NB4 (cell line): ENCODE results near the gene RPL29.
A peak's percentile ranks its signal among the peaks of the same experiment; 100 is the strongest.

Source experiments
- DNase-seq: peaks from one replicate; pipeline ENCODE4 v3.0.0; 2010; ENCODE audit warnings: low read depth
- H3K4me3 ChIP-seq: one replicate; pipeline ENCODE4 v1.5.1; 2011; ENCODE audit warnings: mild to moderate bottlenecking, low read depth, low read length, moderate library complexity
- MYC ChIP-seq: IDR thresholded peaks from 2 replicates; pipeline ENCODE4 v1.6.1; 2011; ENCODE audit warnings: low read depth, low read length
- POLR2A ChIP-seq: IDR thresholded peaks from 2 replicates; pipeline ENCODE4 v1.6.1; 2011; ENCODE audit warnings: mild to moderate bottlenecking; ENCODE audit not compliant: insufficient read length; ENCODE audit errors: extremely low read depth
- TF ChIP-seq, protein P1 (sequence below): IDR thresholded peaks from 2 replicates; pipeline ENCODE4 v1.6.1; 2011; ENCODE audit warnings: low read depth, low read length
- TF ChIP-seq, protein P2 (sequence below): IDR thresholded peaks from one replicate; pipeline ENCODE4 v1.5.1; 2012; ENCODE audit warnings: low read depth, low read length

The RPL29 gene

DNA sequence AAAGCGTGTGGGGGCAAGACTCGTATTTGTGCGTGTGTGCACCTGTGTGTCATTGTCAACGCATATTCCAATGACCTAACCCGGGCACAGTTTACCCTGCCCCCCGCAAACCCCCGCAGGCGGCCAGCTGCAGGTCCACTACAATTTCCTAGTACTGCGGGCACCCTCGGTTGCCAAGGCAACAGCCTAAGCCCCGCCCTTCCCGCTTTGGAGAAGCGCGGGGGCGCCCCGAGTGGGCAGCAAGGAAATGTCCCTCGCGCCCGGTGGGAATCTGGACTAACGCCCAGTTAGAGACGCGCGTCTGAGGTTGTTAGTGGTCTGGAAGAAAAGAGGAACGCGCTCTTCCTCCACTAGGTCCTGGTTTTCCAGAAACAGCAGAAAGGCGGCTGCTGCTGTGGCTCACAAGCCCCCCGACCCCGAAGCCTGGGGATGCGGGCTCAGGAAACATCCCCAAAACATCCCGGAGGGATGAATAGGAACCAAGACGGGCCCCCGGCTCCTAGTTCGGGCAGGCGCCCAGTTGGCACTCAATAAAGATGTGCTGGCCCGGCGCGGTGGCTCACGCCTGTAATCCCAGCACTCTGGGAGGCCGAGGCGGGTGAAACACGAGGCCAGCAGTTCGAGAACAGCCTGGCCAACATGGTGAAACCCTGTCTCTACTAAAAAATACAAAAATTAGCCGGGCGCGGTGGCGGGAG, 19.7 kb downstream of the RPL29 start:
- H3K4me3 ChIP-seq = peak overlapping the region; percentile 84
- TF ChIP-seq, protein P1, sequence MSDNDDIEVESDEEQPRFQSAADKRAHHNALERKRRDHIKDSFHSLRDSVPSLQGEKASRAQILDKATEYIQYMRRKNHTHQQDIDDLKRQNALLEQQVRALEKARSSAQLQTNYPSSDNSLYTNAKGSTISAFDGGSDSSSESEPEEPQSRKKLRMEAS = no peak
- TF ChIP-seq, protein P2, sequence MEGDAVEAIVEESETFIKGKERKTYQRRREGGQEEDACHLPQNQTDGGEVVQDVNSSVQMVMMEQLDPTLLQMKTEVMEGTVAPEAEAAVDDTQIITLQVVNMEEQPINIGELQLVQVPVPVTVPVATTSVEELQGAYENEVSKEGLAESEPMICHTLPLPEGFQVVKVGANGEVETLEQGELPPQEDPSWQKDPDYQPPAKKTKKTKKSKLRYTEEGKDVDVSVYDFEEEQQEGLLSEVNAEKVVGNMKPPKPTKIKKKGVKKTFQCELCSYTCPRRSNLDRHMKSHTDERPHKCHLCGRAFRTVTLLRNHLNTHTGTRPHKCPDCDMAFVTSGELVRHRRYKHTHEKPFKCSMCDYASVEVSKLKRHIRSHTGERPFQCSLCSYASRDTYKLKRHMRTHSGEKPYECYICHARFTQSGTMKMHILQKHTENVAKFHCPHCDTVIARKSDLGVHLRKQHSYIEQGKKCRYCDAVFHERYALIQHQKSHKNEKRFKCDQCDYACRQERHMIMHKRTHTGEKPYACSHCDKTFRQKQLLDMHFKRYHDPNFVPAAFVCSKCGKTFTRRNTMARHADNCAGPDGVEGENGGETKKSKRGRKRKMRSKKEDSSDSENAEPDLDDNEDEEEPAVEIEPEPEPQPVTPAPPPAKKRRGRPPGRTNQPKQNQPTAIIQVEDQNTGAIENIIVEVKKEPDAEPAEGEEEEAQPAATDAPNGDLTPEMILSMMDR = peak; percentile 14
- DNase-seq = peak; percentile 50

DNA sequence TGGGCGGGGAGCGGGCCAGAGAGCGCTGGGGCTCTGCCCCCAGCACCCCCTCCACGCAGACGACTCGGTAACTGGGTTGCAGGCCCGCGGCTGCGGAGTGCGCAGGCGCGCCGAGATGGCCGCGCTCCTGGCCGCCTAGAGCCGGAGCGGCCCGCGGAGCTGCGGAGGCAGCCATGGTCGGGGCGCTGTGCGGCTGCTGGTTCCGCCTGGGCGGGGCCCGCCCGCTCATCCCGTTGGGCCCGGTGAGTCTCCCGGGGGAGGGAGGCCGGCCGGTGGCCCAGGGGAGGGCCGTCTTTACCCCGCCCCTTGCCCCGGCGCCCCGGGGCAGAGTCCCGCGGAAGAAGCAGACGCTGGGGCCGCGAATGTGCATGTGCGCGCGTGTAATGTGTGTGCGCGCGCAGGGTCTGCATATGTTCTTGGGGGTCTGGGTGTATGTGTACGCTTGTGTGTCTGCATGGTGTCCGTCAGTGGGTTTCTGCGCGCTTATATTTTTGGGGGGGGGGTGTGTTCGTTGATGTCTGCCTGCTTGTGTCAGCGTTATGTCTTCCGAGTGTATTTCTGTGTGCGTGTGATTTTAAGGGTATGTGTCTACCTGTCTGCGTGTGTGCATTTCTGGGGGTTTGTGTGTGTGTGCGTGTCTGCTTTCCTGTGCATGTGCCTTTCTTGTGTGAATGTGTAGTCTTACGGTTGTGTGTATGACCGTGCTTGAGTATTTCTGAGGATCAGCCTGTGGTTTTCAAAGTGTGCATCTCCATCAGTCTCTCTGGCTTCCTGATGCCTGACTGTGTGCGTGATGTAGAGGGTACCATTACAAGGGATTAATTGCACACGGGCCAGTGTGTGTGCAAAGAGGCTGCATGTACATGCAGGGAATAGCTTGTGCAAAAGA, 20.5 kb downstream of the RPL29 start, which contains the start of gene ABHD14A:
TSS of gene ABHD14A (plus strand) at position 102 of the 889 bp plus-strand sequence. CDS start at position 174, 72 bp downstream.
- H3K4me3 ChIP-seq = peak within 1 kb of the TSS; percentile 84
- TF ChIP-seq POLR2A (peak; percentile 74), MYC (peak; percentile 21)
- TF ChIP-seq, protein P2 = no peak
- TF ChIP-seq, protein P1 = no peak
- peak; percentile 78 for DNase-seq

DNA sequence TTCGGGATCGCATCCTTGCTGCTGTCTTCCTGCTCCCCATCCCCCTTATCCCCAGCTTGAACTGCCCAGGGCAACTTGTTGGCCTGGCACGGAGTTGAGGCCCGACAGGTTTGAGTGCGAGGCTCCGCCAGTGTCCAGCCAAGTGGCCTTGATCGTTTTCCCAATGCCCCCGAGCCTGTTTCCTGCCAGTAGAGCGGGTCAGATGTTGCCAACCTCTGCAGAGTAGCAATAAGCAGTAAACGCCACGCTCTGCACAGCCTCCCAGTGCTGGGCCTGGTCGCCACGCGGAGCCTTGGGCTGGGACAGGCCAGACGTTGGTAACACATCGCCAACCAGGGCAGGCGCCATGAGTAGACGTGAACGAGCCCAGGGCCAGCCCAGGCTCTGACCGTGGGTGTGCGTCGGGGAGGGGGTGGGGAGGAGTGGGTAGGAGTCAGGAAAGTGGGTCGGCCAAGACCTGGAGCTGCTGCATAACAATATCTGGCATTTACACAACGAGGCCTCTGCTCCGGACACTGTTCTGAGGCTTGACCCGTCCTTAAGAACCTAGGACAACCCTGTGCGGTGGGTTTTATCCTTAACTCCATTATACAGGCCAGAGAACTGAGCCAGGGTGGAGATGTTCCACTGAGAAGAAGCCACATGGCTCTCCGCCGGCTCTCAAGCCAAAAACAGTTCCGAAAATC, 21.3 kb downstream of the RPL29 start:
- TF ChIP-seq, protein P1 = no peak
- TF ChIP-seq MYC (no peak), POLR2A (no peak)
- TF ChIP-seq, protein P2 = no peak
- DNase-seq = no peak

DNA sequence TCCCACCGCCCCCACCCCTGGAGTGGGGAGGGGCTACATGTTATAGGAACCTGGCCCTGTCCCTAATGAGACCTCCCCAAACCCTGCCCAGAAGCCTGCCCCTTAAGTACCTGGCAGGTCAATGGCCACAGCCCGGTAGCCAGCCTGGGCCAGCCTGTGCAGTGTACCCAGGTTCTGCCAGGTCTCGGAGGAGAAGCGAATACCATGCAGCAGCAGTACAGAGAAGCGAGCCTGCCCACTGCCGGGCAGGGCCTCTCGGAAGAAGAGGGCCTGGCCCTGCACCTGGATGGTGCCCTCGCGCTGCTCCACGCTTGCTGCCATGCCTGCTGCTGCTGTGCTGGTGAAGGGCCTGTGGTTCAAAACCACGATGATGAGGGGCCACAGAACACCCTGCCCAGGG, 24.3 kb downstream of the RPL29 start:
- TF ChIP-seq POLR2A (no peak), MYC (no peak)
- TF ChIP-seq, protein P2 = no peak
- TF ChIP-seq, protein P1 = no peak
- no peak for DNase-seq
- H3K4me3 ChIP-seq = no peak overlapping the region

More for the DNA sequence above, 21.3 kb downstream of the RPL29 start:
- H3K4me3 ChIP-seq = peak overlapping the region; percentile 84

DNA sequence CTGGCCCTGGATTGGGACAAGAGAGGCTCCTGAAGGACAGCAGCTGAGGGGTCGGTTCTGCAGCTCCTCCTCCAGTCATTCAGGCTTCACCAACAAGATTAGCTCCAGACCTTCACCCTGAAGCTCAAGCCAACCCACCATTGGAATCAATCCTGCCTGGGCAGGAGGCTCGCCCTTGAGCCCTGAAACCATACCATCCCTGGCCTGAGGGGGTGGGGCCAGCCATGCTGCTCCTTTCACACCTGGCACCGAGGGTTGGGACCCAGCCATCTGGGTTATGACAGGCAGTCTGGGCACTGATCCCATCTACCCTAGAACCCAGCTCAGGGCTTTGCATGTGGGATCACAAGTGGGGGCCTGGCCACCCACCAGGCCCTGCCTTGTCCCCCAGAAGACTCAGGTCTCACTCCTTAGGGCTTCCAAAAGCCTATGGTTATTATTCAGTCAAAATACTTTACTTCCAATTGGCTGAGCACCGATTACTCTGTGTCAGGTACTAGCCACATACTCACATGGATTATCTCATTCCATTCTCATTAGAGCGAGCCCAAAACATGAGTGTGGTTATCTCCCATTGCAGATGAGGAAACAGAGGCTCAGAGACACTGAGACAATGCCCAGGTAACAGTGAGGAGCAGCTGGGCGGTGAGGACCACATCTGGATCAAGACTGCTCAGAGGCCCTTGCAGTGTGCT, 24.9 kb downstream of the RPL29 start:
- DNase-seq = no peak
- TF ChIP-seq POLR2A = no peak
- TF ChIP-seq, protein P1 = no peak
- no peak for TF ChIP-seq MYC
- TF ChIP-seq, protein P2 = no peak

More for the DNA sequence above, 24.9 kb downstream of the RPL29 start:
- H3K4me3 ChIP-seq = no peak overlapping the region
